ENCODE data around the gene SIL1.

GRCh38 chr5:139063664-139064054 is 134.5 kb downstream of the SIL1 start:
- TF ChIP-seq POLR2A (IDR thresholded peaks at IDR 0.05; ENCODE audit: low read depth), result no peak
- no peak for TF ChIP-seq CTCF (IDR thresholded peaks at IDR 0.05)
- TF ChIP-seq POLR2AphosphoS5 (IDR thresholded peaks at IDR 0.05), result no peak

All from esophagus muscularis mucosa (tissue), 3 donors.